ENCODE measurements around the gene SUGCT. TPM values are rescaled to one million over a fixed set of nuclear protein-coding genes. Genes with fewer than 3 reads are reported as not detected.

SUGCT gene
- total RNA-seq, 1 experiment from 2014 or later: 4.6 TPM

DNA sequence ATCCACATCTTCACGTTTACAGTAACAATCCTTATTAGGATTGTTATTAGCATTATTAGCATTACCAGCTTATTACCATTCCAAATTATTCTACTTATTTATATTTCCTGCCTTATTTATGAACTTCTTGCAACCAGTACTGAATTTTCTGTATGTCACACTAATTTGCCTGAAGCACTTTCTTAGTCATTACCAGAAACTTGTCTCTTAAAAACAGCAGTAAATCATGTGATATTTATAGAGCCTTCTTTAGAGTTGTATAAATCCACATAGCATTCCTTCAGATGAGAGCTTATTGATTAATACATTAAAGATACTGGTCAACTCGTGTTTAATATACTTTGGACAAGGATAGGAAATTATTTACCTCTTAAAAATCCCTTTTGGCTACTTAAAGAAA lies 618.6 kb downstream of the SUGCT start:
- ATAC-seq: no peak

More for the DNA sequence above, 618.6 kb downstream of the SUGCT start:
- Mint-ChIP-seq H3K9me3 (peaks cover 3% of the 10 kb centered on the region; the same call in 1 of the 2 replicates), H3K4me1 (peaks cover 79% of the 10 kb centered on the region), H3K4me3 (no peak overlapping the region), H3K36me3 (no peaks in the 10 kb centered on the region), H3K27me3 (ENCODE audit: low read depth) (no peaks in the 10 kb centered on the region), H3K27ac (no peak overlapping the region)
- ChIA-PET POLR2A (no interaction called here), CTCF (no interaction called here)
- TF ChIP-seq ZNF423 (CRISPR knock-in tag; IDR thresholded peaks at IDR 0.05) (no peak), JAZF1 (CRISPR knock-in tag; IDR thresholded peaks at IDR 0.05) (no peak), ZNF317 (CRISPR knock-in tag; IDR thresholded peaks at IDR 0.05; ENCODE audit: borderline replicate concordance, low read depth) (no peak), ZNF121 (CRISPR knock-in tag; IDR thresholded peaks at IDR 0.05) (no peak), EMX1 (CRISPR knock-in tag; IDR thresholded peaks at IDR 0.05) (no peak), GABPB1 (CRISPR knock-in tag; IDR thresholded peaks at IDR 0.05) (no peak), TCF7 (CRISPR knock-in tag; IDR thresholded peaks at IDR 0.05; ENCODE audit: low read depth) (no peak), HMGA2 (CRISPR knock-in tag; IDR thresholded peaks at IDR 0.05) (no peak), ZNF263 (CRISPR knock-in tag; IDR thresholded peaks at IDR 0.05; ENCODE audit: low read depth) (no peak), GTF2I (CRISPR knock-in tag; conservative IDR thresholded peaks at IDR 0.05) (no peak), ZNF416 (CRISPR knock-in tag; IDR thresholded peaks at IDR 0.05) (no peak), TP53 (CRISPR knock-in tag; IDR thresholded peaks at IDR 0.05) (no peak)
- TF ChIP-seq, protein P1, sequence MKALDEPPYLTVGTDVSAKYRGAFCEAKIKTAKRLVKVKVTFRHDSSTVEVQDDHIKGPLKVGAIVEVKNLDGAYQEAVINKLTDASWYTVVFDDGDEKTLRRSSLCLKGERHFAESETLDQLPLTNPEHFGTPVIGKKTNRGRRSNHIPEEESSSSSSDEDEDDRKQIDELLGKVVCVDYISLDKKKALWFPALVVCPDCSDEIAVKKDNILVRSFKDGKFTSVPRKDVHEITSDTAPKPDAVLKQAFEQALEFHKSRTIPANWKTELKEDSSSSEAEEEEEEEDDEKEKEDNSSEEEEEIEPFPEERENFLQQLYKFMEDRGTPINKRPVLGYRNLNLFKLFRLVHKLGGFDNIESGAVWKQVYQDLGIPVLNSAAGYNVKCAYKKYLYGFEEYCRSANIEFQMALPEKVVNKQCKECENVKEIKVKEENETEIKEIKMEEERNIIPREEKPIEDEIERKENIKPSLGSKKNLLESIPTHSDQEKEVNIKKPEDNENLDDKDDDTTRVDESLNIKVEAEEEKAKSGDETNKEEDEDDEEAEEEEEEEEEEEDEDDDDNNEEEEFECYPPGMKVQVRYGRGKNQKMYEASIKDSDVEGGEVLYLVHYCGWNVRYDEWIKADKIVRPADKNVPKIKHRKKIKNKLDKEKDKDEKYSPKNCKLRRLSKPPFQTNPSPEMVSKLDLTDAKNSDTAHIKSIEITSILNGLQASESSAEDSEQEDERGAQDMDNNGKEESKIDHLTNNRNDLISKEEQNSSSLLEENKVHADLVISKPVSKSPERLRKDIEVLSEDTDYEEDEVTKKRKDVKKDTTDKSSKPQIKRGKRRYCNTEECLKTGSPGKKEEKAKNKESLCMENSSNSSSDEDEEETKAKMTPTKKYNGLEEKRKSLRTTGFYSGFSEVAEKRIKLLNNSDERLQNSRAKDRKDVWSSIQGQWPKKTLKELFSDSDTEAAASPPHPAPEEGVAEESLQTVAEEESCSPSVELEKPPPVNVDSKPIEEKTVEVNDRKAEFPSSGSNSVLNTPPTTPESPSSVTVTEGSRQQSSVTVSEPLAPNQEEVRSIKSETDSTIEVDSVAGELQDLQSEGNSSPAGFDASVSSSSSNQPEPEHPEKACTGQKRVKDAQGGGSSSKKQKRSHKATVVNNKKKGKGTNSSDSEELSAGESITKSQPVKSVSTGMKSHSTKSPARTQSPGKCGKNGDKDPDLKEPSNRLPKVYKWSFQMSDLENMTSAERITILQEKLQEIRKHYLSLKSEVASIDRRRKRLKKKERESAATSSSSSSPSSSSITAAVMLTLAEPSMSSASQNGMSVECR (CRISPR knock-in tag; IDR thresholded peaks at IDR 0.05; ENCODE audit: borderline replicate concordance): no peak
- TF ChIP-seq, protein P2, sequence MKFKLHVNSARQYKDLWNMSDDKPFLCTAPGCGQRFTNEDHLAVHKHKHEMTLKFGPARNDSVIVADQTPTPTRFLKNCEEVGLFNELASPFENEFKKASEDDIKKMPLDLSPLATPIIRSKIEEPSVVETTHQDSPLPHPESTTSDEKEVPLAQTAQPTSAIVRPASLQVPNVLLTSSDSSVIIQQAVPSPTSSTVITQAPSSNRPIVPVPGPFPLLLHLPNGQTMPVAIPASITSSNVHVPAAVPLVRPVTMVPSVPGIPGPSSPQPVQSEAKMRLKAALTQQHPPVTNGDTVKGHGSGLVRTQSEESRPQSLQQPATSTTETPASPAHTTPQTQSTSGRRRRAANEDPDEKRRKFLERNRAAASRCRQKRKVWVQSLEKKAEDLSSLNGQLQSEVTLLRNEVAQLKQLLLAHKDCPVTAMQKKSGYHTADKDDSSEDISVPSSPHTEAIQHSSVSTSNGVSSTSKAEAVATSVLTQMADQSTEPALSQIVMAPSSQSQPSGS (CRISPR knock-in tag; IDR thresholded peaks at IDR 0.05; ENCODE audit: borderline replicate concordance, low read depth): no peak
- TF ChIP-seq, protein P3, sequence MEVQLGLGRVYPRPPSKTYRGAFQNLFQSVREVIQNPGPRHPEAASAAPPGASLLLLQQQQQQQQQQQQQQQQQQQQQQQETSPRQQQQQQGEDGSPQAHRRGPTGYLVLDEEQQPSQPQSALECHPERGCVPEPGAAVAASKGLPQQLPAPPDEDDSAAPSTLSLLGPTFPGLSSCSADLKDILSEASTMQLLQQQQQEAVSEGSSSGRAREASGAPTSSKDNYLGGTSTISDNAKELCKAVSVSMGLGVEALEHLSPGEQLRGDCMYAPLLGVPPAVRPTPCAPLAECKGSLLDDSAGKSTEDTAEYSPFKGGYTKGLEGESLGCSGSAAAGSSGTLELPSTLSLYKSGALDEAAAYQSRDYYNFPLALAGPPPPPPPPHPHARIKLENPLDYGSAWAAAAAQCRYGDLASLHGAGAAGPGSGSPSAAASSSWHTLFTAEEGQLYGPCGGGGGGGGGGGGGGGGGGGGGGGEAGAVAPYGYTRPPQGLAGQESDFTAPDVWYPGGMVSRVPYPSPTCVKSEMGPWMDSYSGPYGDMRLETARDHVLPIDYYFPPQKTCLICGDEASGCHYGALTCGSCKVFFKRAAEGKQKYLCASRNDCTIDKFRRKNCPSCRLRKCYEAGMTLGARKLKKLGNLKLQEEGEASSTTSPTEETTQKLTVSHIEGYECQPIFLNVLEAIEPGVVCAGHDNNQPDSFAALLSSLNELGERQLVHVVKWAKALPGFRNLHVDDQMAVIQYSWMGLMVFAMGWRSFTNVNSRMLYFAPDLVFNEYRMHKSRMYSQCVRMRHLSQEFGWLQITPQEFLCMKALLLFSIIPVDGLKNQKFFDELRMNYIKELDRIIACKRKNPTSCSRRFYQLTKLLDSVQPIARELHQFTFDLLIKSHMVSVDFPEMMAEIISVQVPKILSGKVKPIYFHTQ (CRISPR knock-in tag; IDR thresholded peaks at IDR 0.05): no peak
- TF ChIP-seq, protein P4, sequence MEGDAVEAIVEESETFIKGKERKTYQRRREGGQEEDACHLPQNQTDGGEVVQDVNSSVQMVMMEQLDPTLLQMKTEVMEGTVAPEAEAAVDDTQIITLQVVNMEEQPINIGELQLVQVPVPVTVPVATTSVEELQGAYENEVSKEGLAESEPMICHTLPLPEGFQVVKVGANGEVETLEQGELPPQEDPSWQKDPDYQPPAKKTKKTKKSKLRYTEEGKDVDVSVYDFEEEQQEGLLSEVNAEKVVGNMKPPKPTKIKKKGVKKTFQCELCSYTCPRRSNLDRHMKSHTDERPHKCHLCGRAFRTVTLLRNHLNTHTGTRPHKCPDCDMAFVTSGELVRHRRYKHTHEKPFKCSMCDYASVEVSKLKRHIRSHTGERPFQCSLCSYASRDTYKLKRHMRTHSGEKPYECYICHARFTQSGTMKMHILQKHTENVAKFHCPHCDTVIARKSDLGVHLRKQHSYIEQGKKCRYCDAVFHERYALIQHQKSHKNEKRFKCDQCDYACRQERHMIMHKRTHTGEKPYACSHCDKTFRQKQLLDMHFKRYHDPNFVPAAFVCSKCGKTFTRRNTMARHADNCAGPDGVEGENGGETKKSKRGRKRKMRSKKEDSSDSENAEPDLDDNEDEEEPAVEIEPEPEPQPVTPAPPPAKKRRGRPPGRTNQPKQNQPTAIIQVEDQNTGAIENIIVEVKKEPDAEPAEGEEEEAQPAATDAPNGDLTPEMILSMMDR (IDR thresholded peaks at IDR 0.05): no peak
- TF ChIP-seq, protein P5, sequence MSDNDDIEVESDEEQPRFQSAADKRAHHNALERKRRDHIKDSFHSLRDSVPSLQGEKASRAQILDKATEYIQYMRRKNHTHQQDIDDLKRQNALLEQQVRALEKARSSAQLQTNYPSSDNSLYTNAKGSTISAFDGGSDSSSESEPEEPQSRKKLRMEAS (CRISPR knock-in tag; IDR thresholded peaks at IDR 0.05): no peak
- no peak for DNase-seq (ENCODE audit: low spot score)
